Naive thymus-derived CD4-positive, alpha-beta T cell (primary cell): ENCODE measurements around the gene GPC1. TPM values are rescaled to one million over a fixed set of nuclear protein-coding genes. Genes with fewer than 3 reads are reported as not detected.

Experiments
- ATAC-seq: fragments of 150-1000 bp; cut with Tn5 transposase; 2 replicates; pipeline ENCODE4 v1.10.0; 2021; ENCODE audit warnings: mild to moderate bottlenecking, moderate library complexity
- CTCF ChIA-PET: fragments of 350-600 bp; sonication (Branson Sonifier 250); formaldehyde crosslinking; loops from one replicate; lab custom pipeline; 2021; ENCODE audit warnings: antibody characterized with exemption; lab: Charles Lee
- POLR2A ChIA-PET: fragments of 350-600 bp; sonication (Branson Sonifier 250); formaldehyde crosslinking; loops from one replicate; lab custom pipeline; 2021; ENCODE audit warnings: antibody characterized with exemption, inconsistent platforms; lab: Charles Lee
- DNase-seq, 9 donors: peaks; one replicate each; pipeline versions ENCODE4 v3.0.0 to v3.0.0-alpha.2; 2020 to 2022; ENCODE audit warnings: mixed read lengths in 1 of 9
- H3K27ac ChIP-seq: one replicate; pipeline ENCODE4 v1.7.0; 2013; ENCODE audit warnings: mild to moderate bottlenecking, low read depth, low read length, moderate library complexity
- H3K27me3 ChIP-seq, 2 donors: one replicate each; pipeline ENCODE4 v1.7.0; 2013; ENCODE audit warnings: low read length in 2 of 2, mild to moderate bottlenecking in 2 of 2, moderate library complexity in 2 of 2; ENCODE audit not compliant: control insufficient read depth in 2 of 2, insufficient read depth in 2 of 2
- H3K36me3 ChIP-seq, 3 experiments: 1 replicate in 2 of 3; 2 replicates in 1 of 3; pipeline ENCODE4 v1.7.0; 2013; ENCODE audit warnings: low read length in 3 of 3, mild to moderate bottlenecking in 3 of 3, moderate library complexity in 1 of 3; ENCODE audit not compliant: insufficient read depth in 3 of 3, control insufficient read depth in 2 of 3
- H3K4me1 ChIP-seq, 2 donors: one replicate each; pipeline ENCODE4 v1.7.0; 2013; ENCODE audit warnings: low read length in 2 of 2, mild to moderate bottlenecking in 2 of 2, moderate library complexity in 1 of 2; ENCODE audit not compliant: control insufficient read depth in 2 of 2, insufficient read depth in 2 of 2
- H3K4me3 ChIP-seq: 2 replicates; pipeline ENCODE4 v1.7.0; 2013; ENCODE audit warnings: mild to moderate bottlenecking, low read length
- H3K9me3 ChIP-seq, 3 experiments: 1 replicate in 2 of 3; 2 replicates in 1 of 3; pipeline ENCODE4 v1.7.0; 2013; ENCODE audit warnings: low read length in 3 of 3; ENCODE audit not compliant: control insufficient read depth in 2 of 3
- H3K27ac Mint-ChIP-seq, 9 donors: one replicate each; pipeline ENCODE4 v1.8.0; 2020 to 2022; ENCODE audit warnings: mixed read lengths in 9 of 9, mild to moderate bottlenecking in 8 of 9, moderate library complexity in 5 of 9, inconsistent platforms in 2 of 9
- H3K27me3 Mint-ChIP-seq, 5 donors: one replicate each; pipeline ENCODE4 v1.8.0; 2021 to 2022; ENCODE audit warnings: mixed read lengths in 5 of 5, mild to moderate bottlenecking in 1 of 5
- H3K36me3 Mint-ChIP-seq, 5 donors: one replicate each; pipeline ENCODE4 v1.8.0; 2020 to 2022; ENCODE audit warnings: mixed read lengths in 5 of 5, mild to moderate bottlenecking in 3 of 5, inconsistent platforms in 1 of 5
- H3K4me1 Mint-ChIP-seq, 7 donors: one replicate each; pipeline ENCODE4 v1.8.0; 2020 to 2022; ENCODE audit warnings: mixed read lengths in 7 of 7, mild to moderate bottlenecking in 3 of 7, inconsistent platforms in 1 of 7
- H3K4me3 Mint-ChIP-seq, 10 donors: one replicate each; pipeline ENCODE4 v1.8.0; 2020 to 2022; ENCODE audit warnings: mild to moderate bottlenecking in 10 of 10, mixed read lengths in 10 of 10, moderate library complexity in 6 of 10, inconsistent platforms in 2 of 10
- H3K9me3 Mint-ChIP-seq, 11 donors: one replicate each; pipeline ENCODE4 v1.8.0; 2020 to 2022; ENCODE audit warnings: mixed read lengths in 11 of 11, mild to moderate bottlenecking in 4 of 11, inconsistent platforms in 1 of 11, moderate library complexity in 1 of 11
- intact Hi-C, 2 donors: fragments of 100-400 bp; cut with micrococcal nuclease; formaldehyde crosslinking; loops; one replicate each; pipeline ENCODE4 v1.15.1; 2023
- polyA plus RNA-seq, 2 donors: library from polyadenylated mRNA; unstranded; fragments of 300-500 nt; fragmentation: Illumina TruSeq; gene quantifications; one replicate each; pipeline ENCODE4 v1.2.3, GENCODE V29; 2021
- total RNA-seq, 6 experiments: library from RNA in 5 of 6; stranded (reverse) in 5 of 6; gene quantifications; 1 replicate in 5 of 6; 2 replicates in 1 of 6; pipeline ENCODE4 v1.2.3 and lab custom pipeline; 2021 to 2026

The GPC1 gene
- total and polyA plus RNA-seq, 7 experiments from 2014 or later = 0.08 to 4.5 (median 0.68) TPM; not detected in 1

DNA sequence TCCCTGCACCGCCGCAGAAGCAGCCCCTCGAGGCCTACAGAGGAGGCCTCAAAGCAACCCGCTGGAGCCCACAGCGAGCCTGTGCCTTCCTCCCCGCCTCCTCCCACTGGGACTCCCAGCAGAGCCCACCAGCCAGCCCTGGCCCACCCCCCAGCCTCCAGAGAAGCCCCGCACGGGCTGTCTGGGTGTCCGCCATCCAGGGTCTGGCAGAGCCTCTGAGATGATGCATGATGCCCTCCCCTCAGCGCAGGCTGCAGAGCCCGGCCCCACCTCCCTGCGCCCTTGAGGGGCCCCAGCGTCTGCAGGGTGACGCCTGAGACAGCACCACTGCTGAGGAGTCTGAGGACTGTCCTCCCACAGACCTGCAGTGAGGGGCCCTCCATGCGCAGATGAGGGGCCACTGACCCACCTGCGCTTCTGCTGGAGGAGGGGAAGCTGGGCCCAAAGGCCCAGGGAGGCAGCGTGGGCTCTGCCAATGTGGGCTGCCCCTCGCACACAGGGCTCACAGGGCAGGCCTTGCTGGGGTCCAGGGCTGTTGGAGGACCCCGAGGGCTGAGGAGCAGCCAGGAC, 31.2 kb downstream of the GPC1 start:
- intact Hi-C loops = no loop called here

DNA sequence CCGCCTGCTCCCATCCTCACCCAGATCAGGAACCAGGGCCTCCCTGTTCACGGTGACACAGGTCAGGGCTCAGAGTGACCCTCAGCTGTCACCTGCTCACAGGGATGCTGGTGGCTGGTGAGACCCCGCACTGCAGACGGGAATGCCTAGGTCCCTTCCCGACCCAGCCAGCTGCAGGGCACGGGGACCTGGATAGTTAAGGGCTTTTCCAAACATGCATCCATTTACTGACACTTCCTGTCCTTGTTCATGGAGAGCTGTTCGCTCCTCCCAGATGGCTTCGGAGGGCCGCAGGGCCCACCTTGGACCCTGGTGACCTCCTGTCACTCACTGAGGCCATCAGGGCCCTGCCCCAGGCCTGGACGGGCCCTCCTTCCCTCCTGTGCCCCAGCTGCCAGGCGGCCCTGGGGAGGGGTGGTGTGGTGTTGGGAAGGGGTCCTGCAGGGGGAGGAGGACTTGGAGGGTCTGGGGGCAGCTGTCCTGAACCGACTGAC, 31.7 kb downstream of the GPC1 start:
- Mint-ChIP-seq H3K4me3 (no peak overlapping the region), H3K27ac (no peak overlapping the region), H3K36me3 (peaks cover 0 to 16% (median 12%) of the 10 kb centered on the region in 5 donors), H3K27me3 (no peaks in the 10 kb centered on the region), H3K9me3 (peaks cover 0 to 14% (median 3%) of the 10 kb centered on the region in 11 donors), H3K4me1 (peaks cover 0 to 7% (median 0%) of the 10 kb centered on the region in 7 donors)
- H3K27me3 ChIP-seq = no peaks in the 10 kb centered on the region
- H3K4me1 ChIP-seq = no peaks in the 10 kb centered on the region
- POLR2A ChIA-PET = no interaction called here
- H3K9me3 ChIP-seq = peaks cover 0 to 3% (median 0%) of the 10 kb centered on the region in 3 experiments
- intact Hi-C loops = no loop called here
- no peak overlapping the region for H3K27ac ChIP-seq
- H3K4me3 ChIP-seq = no peak overlapping the region
- DNase-seq (peak in 1 of 9 donors; percentile 13), ATAC-seq (no peak)
- CTCF ChIA-PET = no interaction called here
- H3K36me3 ChIP-seq = no peaks in the 10 kb centered on the region

More for the DNA sequence above, 31.2 kb downstream of the GPC1 start:
- no peak overlapping the region for H3K27ac Mint-ChIP-seq
- Histone ChIP-seq H3K27ac (no peak overlapping the region), H3K36me3 (no peaks in the 10 kb centered on the region), H3K4me1 (no peaks in the 10 kb centered on the region), H3K9me3 (no peaks in the 10 kb centered on the region), H3K4me3 (no peak overlapping the region), H3K27me3 (no peaks in the 10 kb centered on the region)
- ChIA-PET CTCF (no interaction called here), POLR2A (no interaction called here)
- peaks cover 0 to 15% (median 12%) of the 10 kb centered on the region in 5 donors for H3K36me3 Mint-ChIP-seq
- DNase-seq (peak in 1 of 9 donors; percentile 20), ATAC-seq (no peak)
- no peaks in the 10 kb centered on the region for H3K27me3 Mint-ChIP-seq
- H3K4me1 Mint-ChIP-seq = peaks cover 0 to 7% (median 0%) of the 10 kb centered on the region in 7 donors
- no peak overlapping the region for H3K4me3 Mint-ChIP-seq
- peaks cover 0 to 11% (median 3%) of the 10 kb centered on the region in 11 donors for H3K9me3 Mint-ChIP-seq

GRCh38 chr2:240467659-240468302, 32.3 kb downstream of the GPC1 start:
- intact Hi-C loops = no loop called here
- Mint-ChIP-seq H3K27me3 (no peaks in the 10 kb centered on the region), H3K4me1 (peaks cover 0 to 7% (median 0%) of the 10 kb centered on the region in 7 donors), H3K4me3 (no peak overlapping the region), H3K27ac (no peak overlapping the region), H3K36me3 (peaks cover 2 to 16% (median 12%) of the 10 kb centered on the region in 5 donors), H3K9me3 (peaks cover 0 to 20% (median 4%) of the 10 kb centered on the region in 11 donors)
- H3K4me1 ChIP-seq = no peaks in the 10 kb centered on the region
- peaks cover 0 to 9% (median 0%) of the 10 kb centered on the region in 3 experiments for H3K9me3 ChIP-seq
- CTCF ChIA-PET = no interaction called here
- DNase-seq (peak in 1 of 9 donors; percentile 15), ATAC-seq (no peak)
- no peak overlapping the region for H3K4me3 ChIP-seq
- H3K36me3 ChIP-seq = no peaks in the 10 kb centered on the region
- H3K27ac ChIP-seq = no peak overlapping the region
- POLR2A ChIA-PET = no interaction called here
- no peaks in the 10 kb centered on the region for H3K27me3 ChIP-seq

GRCh38 chr2:240468303-240469238, 33.1 kb downstream of the GPC1 start:
- CTCF ChIA-PET = no interaction called here
- ATAC-seq = no peak

DNA sequence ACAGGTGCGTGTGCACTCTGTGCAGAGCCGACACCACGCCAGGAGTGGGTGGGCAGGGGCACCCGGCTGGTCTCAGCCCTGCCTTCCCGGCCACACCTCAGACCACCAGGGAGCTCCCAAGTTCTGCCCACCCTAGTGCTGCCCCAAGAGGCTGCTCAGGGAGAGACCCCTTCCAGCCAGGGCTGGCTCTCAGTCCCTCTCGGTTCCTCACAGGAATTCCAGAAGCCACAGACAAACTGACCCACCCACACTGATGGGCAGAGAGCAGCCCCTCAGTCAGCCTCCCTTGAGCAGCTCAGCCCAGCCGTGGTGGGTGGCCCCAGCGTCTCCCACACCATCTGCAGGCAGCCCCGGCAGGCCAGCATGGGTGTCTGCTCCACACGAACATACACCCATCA, 33.8 kb downstream of the GPC1 start:
- Histone ChIP-seq H3K27ac (no peak overlapping the region), H3K36me3 (no peaks in the 10 kb centered on the region), H3K27me3 (no peaks in the 10 kb centered on the region), H3K4me3 (no peak overlapping the region), H3K9me3 (peaks cover 0 to 14% (median 0%) of the 10 kb centered on the region in 3 experiments), H3K4me1 (no peaks in the 10 kb centered on the region)
- intact Hi-C loops = no loop called here
- H3K4me3 Mint-ChIP-seq = no peak overlapping the region
- CTCF ChIA-PET = no interaction called here
- peaks cover 4 to 33% (median 11%) of the 10 kb centered on the region in 11 donors for H3K9me3 Mint-ChIP-seq
- H3K27me3 Mint-ChIP-seq = no peaks in the 10 kb centered on the region
- peaks cover 0 to 7% (median 0%) of the 10 kb centered on the region in 7 donors for H3K4me1 Mint-ChIP-seq
- no peak for ATAC-seq
- no peak overlapping the region for H3K27ac Mint-ChIP-seq
- H3K36me3 Mint-ChIP-seq = peaks cover 5 to 22% (median 16%) of the 10 kb centered on the region in 5 donors
- no peak for DNase-seq
- POLR2A ChIA-PET = no interaction called here

More at GRCh38 chr2:240468303-240469238, 33.1 kb downstream of the GPC1 start:
- intact Hi-C loops = no loop called here
- POLR2A ChIA-PET = no interaction called here
- no peaks in the 10 kb centered on the region for H3K4me1 ChIP-seq
- no peaks in the 10 kb centered on the region for H3K27me3 ChIP-seq
- Mint-ChIP-seq H3K4me3 (no peak overlapping the region), H3K4me1 (peaks cover 0 to 7% (median 0%) of the 10 kb centered on the region in 7 donors), H3K27ac (no peak overlapping the region), H3K9me3 (peaks cover 1 to 27% (median 8%) of the 10 kb centered on the region in 11 donors), H3K27me3 (no peaks in the 10 kb centered on the region), H3K36me3 (peaks cover 5 to 19% (median 16%) of the 10 kb centered on the region in 5 donors)
- no peaks in the 10 kb centered on the region for H3K36me3 ChIP-seq
- H3K4me3 ChIP-seq = no peak overlapping the region
- H3K9me3 ChIP-seq = peaks cover 0 to 14% (median 0%) of the 10 kb centered on the region in 3 experiments
- no peak overlapping the region for H3K27ac ChIP-seq
- DNase-seq = peak in 1 of 9 donors; percentile 14

DNA sequence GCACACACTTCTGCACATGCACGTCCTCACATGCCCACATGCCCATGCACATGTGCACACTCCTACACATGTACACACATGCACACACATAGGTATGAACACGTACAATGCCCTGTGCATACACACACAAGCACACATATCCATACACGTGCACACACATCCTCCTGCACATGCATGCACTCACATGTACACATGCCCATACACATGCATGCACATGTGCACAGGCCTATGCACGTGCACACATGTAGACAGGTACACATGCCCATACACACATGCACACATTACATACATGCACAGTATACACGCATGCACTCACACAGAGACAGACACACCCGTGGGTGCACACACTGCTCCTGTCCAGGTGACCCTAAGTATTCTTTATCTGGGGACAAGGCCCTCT, 34.3 kb downstream of the GPC1 start:
- Mint-ChIP-seq H3K4me1 (peaks cover 0 to 7% (median 0%) of the 10 kb centered on the region in 7 donors), H3K36me3 (peaks cover 5 to 26% (median 20%) of the 10 kb centered on the region in 5 donors), H3K27ac (peak overlapping the region in 1 of 9 donors; percentile 4), H3K9me3 (peaks cover 4 to 38% (median 11%) of the 10 kb centered on the region in 11 donors), H3K27me3 (no peaks in the 10 kb centered on the region), H3K4me3 (no peak overlapping the region)
- POLR2A ChIA-PET = no interaction called here
- ATAC-seq (no peak), DNase-seq (peak in 1 of 9 donors; percentile 10)
- H3K27ac ChIP-seq = no peak overlapping the region
- intact Hi-C loops = no loop called here
- no peaks in the 10 kb centered on the region for H3K4me1 ChIP-seq
- no peak overlapping the region for H3K4me3 ChIP-seq
- H3K9me3 ChIP-seq = peaks cover 0 to 14% (median 0%) of the 10 kb centered on the region in 3 experiments
- CTCF ChIA-PET = no interaction called here
- H3K27me3 ChIP-seq = no peaks in the 10 kb centered on the region
- no peaks in the 10 kb centered on the region for H3K36me3 ChIP-seq
